ENCODE measurements around the gene UCK2. TPM values are rescaled to one million over a fixed set of nuclear protein-coding genes. Genes with fewer than 3 reads are reported as not detected.

Gene UCK2
- total and polyA plus RNA-seq, 9 of the 15 experiments (the other 6 are each of a cell fraction or from before 2014, with no cell fraction given), result 71.6 to 145 (median 95.8) TPM

DNA sequence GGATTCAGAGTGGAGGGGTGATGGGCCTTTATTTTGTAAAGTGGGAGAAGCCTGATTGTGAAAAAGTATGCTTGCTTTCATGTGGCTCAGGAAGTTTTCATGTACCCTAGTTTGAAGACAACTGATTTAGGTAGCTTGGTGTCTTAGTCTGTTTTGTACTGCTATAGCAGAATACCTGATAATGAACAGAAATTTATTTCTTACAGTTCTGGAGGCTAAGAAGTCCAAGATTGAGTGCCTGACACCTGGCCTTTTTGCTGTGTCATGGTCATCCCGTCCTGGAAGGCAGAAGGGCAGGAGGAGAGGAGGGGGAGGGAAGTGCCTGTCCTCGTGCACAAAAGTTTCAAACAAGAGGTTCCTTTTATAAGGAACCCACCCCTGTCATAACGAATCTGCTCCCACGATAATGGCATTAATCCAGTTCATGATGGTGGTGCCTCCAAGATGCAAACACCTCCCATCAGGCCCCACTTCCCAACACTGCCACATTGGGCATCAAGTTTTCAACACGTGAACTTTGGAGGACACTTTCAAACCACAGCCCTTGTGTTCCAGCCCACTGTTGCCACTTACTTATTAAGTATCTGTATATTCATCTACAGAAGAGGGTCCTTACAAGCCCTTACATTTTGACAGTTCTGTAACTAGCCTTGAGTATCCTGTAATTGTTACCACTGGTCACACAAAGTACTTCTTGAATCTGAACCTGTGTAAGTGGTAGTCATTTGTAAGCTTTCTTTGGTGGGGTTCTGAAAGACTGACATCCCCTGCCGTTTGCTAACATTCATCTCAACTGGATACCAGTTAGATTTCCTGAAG is 9.5 kb downstream of the UCK2 start (continued):
- no peak for TF ChIP-seq DLX4 (CRISPR knock-in tag; IDR thresholded peaks at IDR 0.05)
- TF ChIP-seq CBFA2T3 (IDR thresholded peaks at IDR 0.05), result peak; percentile 64
- 0 out of 2 replicates have a peak, but pooled peaks have one; percentile 25 for TF ChIP-seq TOE1 (IDR thresholded peaks at IDR 0.05; ENCODE audit: borderline replicate concordance)
- TF ChIP-seq TOE1 (CRISPR knock-in tag; IDR thresholded peaks at IDR 0.05; ENCODE audit: borderline replicate concordance, low read depth), result no peak
- TF ChIP-seq CBX8 (IDR thresholded peaks at IDR 0.05; ENCODE audit: borderline replicate concordance, extremely low read depth, low read depth, low read length, poor library complexity, severe bottlenecking), result no peak
- no peak for TF ChIP-seq BCL6 (CRISPR knock-in tag; IDR thresholded peaks at IDR 0.05)
- TF ChIP-seq MIER1 (IDR thresholded peaks at IDR 0.05; ENCODE audit: low read depth), result no peak
- no peak for TF ChIP-seq ZZZ3 (IDR thresholded peaks at IDR 0.05)
- no peak for TF ChIP-seq PTTG1 (tag; IDR thresholded peaks at IDR 0.05; ENCODE audit: low read depth)
- peak; percentile 45 for TF ChIP-seq CXXC5 (CRISPR knock-in tag; IDR thresholded peaks at IDR 0.05)
- TF ChIP-seq ZNF12 (CRISPR knock-in tag; IDR thresholded peaks at IDR 0.05), result no peak
- no peak for TF ChIP-seq SMAD3 (CRISPR knock-in tag; conservative IDR thresholded peaks at IDR 0.05)
- TF ChIP-seq L3MBTL2 (IDR thresholded peaks at IDR 0.05), result peak; percentile 93
- TF ChIP-seq SREBF2 (CRISPR knock-in tag; IDR thresholded peaks at IDR 0.05), result no peak
- no peak for TF ChIP-seq HOXB6 (CRISPR knock-in tag; IDR thresholded peaks at IDR 0.05; ENCODE audit: borderline replicate concordance)
- TF ChIP-seq CBFA2T2 (conservative IDR thresholded peaks at IDR 0.05), result peak; percentile 57
- TF ChIP-seq TEAD2 (tag; IDR thresholded peaks at IDR 0.05), result no peak
- TF ChIP-seq KAT2B (IDR thresholded peaks at IDR 0.05; ENCODE audit: low read depth, low read length), result no peak
- TF ChIP-seq SPI1 (IDR thresholded peaks at IDR 0.05; ENCODE audit: borderline replicate concordance, low read depth, low read length), result peak; percentile 79; the same call in 1 of the 2 replicates
- no peak for TF ChIP-seq HDAC3 (IDR thresholded peaks at IDR 0.05; ENCODE audit: borderline replicate concordance, partially characterized antibody)
- no peak for TF ChIP-seq TSHZ1 (CRISPR knock-in tag; IDR thresholded peaks at IDR 0.05)
- TF ChIP-seq, protein P1, sequence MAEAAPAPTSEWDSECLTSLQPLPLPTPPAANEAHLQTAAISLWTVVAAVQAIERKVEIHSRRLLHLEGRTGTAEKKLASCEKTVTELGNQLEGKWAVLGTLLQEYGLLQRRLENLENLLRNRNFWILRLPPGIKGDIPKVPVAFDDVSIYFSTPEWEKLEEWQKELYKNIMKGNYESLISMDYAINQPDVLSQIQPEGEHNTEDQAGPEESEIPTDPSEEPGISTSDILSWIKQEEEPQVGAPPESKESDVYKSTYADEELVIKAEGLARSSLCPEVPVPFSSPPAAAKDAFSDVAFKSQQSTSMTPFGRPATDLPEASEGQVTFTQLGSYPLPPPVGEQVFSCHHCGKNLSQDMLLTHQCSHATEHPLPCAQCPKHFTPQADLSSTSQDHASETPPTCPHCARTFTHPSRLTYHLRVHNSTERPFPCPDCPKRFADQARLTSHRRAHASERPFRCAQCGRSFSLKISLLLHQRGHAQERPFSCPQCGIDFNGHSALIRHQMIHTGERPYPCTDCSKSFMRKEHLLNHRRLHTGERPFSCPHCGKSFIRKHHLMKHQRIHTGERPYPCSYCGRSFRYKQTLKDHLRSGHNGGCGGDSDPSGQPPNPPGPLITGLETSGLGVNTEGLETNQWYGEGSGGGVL (CRISPR knock-in tag; IDR thresholded peaks at IDR 0.05), result no peak
- no peak for TF ChIP-seq SRSF3 (IDR thresholded peaks at IDR 0.05; ENCODE audit: insufficient read depth, low read length)

Measured in K562 (cell line).